Right lobe of liver (tissue), 6 donors: ENCODE measurements around the gene TBC1D8. TPM values are rescaled to one million over a fixed set of nuclear protein-coding genes. Genes with fewer than 3 reads are reported as not detected.
A peak's percentile ranks its signal among the peaks of the same experiment; 100 is the strongest.

Experiments used
- ATAC-seq, 4 donors: fragments of 200-7000 bp; cut with Tn5 transposase; one replicate each; pipeline ENCODE4 v1.9.1; 2020; ENCODE audit warnings: mild to moderate bottlenecking in 4 of 4, moderate library complexity in 4 of 4
- DNase-seq, 3 donors: peaks; one replicate each; pipeline ENCODE4 v3.0.0-alpha.2; 2020
- H3K27ac ChIP-seq, 3 donors: fragments of 200-600 bp; one replicate each; pipeline ENCODE4 v1.8.0; 2022
- H3K27me3 ChIP-seq, 2 donors: fragments of 200-600 bp; one replicate each; pipeline ENCODE4 v1.8.0; 2022
- H3K36me3 ChIP-seq, 4 donors: fragments of 200-600 bp; sonication (generic) in 1 of 4; one replicate each; pipeline versions ENCODE4 v1.5.1 to v1.8.0; 2017 to 2022; ENCODE audit warnings: control low read depth in 1 of 4
- H3K4me1 ChIP-seq, 4 donors: fragments of 200-600 bp; sonication (generic) in 1 of 4; one replicate each; pipeline versions ENCODE4 v1.5.1 to v1.8.0; 2017 to 2022; ENCODE audit warnings: control low read depth in 1 of 4
- H3K4me3 ChIP-seq, 3 donors: fragments of 200-600 bp; one replicate each; pipeline ENCODE4 v1.8.0; 2022
- H3K9me3 ChIP-seq, 4 donors: fragments of 200-600 bp; sonication (generic) in 1 of 4; one replicate each; pipeline versions ENCODE4 v1.5.1 to v1.8.0; 2017 to 2022; ENCODE audit warnings: control low read depth in 1 of 4
- CTCF ChIP-seq, 4 donors: fragments of 200-600 bp in 3 of 4; fragments of 450-650 bp in 1 of 4; IDR thresholded peaks; one replicate each; pipeline versions ENCODE4 v1.5.1 to v1.8.0; 2016 to 2022; ENCODE audit warnings: antibody characterized with exemption in 4 of 4, mild to moderate bottlenecking in 2 of 4
- POLR2A ChIP-seq: fragments of 450-650 bp; IDR thresholded peaks from one replicate; pipeline ENCODE4 v1.6.1; 2017; ENCODE audit warnings: antibody characterized with exemption, mild to moderate bottlenecking
- WGBS: methylation state at CpG from one replicate; pipeline ENCODE4 v1.1.6; 2018; ENCODE audit warnings: low coverage, low lambda C conversion rate; ENCODE audit not compliant: insufficient coverage; ENCODE audit errors: missing lambda C conversion rate; 5-methylcytosine and 5-hydroxymethylcytosine counted together
- intact Hi-C, 2 donors: fragments of 100-400 bp; cut with DNase I; formaldehyde crosslinking; loops; one replicate each; pipeline versions ENCODE4 v1.11.2 to v1.14.1; 2022
- total RNA-seq, 6 experiments: library from RNA; depleted of rRNA in 2 of 6; stranded (reverse); fragments of >200 nt in 2 of 6; fragmentation: NEBNext Ultra II Directional in 3 of 6; extraction: Animal tissue kit (Norgen Biotek cat#: 25700) in 3 of 6; gene quantifications; one replicate each; pipeline versions ENCODE4 v1.1.0 to v1.2.4, GENCODE V29; 2016 to 2023
- donor health status: DM: no; HTN: yes; CAD: no.
- donor health status: DM: no; HTN: no; CAD: no.
- donor health status: DM: no; HTN: no; CAD: no.
- donor health status: DM: no; HTN: yes; CAD: no.
- donor health status: DM: no; HTN: yes; CAD: no.

Gene TBC1D8
- total RNA-seq, 6 experiments from 2014 or later: 17.3 to 31.2 (median 21.5) TPM

- TF ChIP-seq POLR2A (no peak), CTCF (IDR thresholded peaks at IDR 0.05) (no peak)
- ATAC-seq (no peak), DNase-seq (no peak)
- H3K9me3 ChIP-seq: no peaks in the 10 kb centered on the region
- H3K4me1 ChIP-seq: no peaks in the 10 kb centered on the region
- 61% methylated on average over 7 of the region's 8 CpGs for WGBS
- no peak overlapping the region for H3K4me3 ChIP-seq
- intact Hi-C loops: no loop called here
- H3K27ac ChIP-seq: no peak overlapping the region
- H3K36me3 ChIP-seq: peaks cover 0 to 39% (median 15%) of the 10 kb centered on the region in 4 donors
- H3K27me3 ChIP-seq: no peaks in the 10 kb centered on the region
Observed at GRCh38 chr2:101018934-101019333, 132.2 kb downstream of the TBC1D8 start.

GRCh38 chr2:101017371-101017770 is 133.8 kb downstream of the TBC1D8 start:
- H3K9me3 ChIP-seq: no peaks in the 10 kb centered on the region
- ATAC-seq (no peak), DNase-seq (no peak)
- no peak overlapping the region for H3K27ac ChIP-seq
- peaks cover 0 to 38% (median 14%) of the 10 kb centered on the region in 4 donors for H3K36me3 ChIP-seq
- H3K4me3 ChIP-seq: no peak overlapping the region
- H3K27me3 ChIP-seq: no peaks in the 10 kb centered on the region
- no peak for TF ChIP-seq POLR2A
- TF ChIP-seq CTCF (IDR thresholded peaks at IDR 0.05): no peak
- intact Hi-C loops: no loop called here
- 82% methylated on average over 3 of the region's 3 CpGs for WGBS
- peaks cover 0 to 3% (median 0%) of the 10 kb centered on the region in 4 donors for H3K4me1 ChIP-seq

- H3K4me3 ChIP-seq: no peak overlapping the region
- WGBS: 79% methylated on average over 6 of the region's 6 CpGs
- no peak overlapping the region for H3K27ac ChIP-seq
- peaks cover 0 to 22% (median 8%) of the 10 kb centered on the region in 4 donors for H3K36me3 ChIP-seq
- H3K9me3 ChIP-seq: no peaks in the 10 kb centered on the region
- DNase-seq (no peak), ATAC-seq (no peak)
- intact Hi-C loops: no loop called here
- TF ChIP-seq POLR2A (no peak), CTCF (IDR thresholded peaks at IDR 0.05) (no peak)
- no peaks in the 10 kb centered on the region for H3K27me3 ChIP-seq
- H3K4me1 ChIP-seq: peaks cover 0 to 6% (median 0%) of the 10 kb centered on the region in 4 donors
Observed at GRCh38 chr2:101014264-101014857, 136.8 kb downstream of the TBC1D8 start.

GRCh38 chr2:101012706-101013181 is 138.4 kb downstream of the TBC1D8 start:
- TF ChIP-seq CTCF (IDR thresholded peaks at IDR 0.05) (peak; percentile 75 to 90 (median 78)), POLR2A (no peak)
- H3K36me3 ChIP-seq: peaks cover 0 to 18% (median 8%) of the 10 kb centered on the region in 4 donors
- H3K9me3 ChIP-seq: no peaks in the 10 kb centered on the region
- intact Hi-C loops: no loop called here
- DNase-seq (no peak), ATAC-seq (peak; percentile 62 to 80 (median 69))
- H3K4me3 ChIP-seq: no peak overlapping the region
- WGBS: 25% methylated on average over 5 of the region's 5 CpGs
- H3K4me1 ChIP-seq: peaks cover 0 to 6% (median 0%) of the 10 kb centered on the region in 4 donors
- H3K27me3 ChIP-seq: no peaks in the 10 kb centered on the region
- H3K27ac ChIP-seq: no peak overlapping the region
